ENCODE data around the gene MBTD1. TPM values are rescaled to one million over a fixed set of nuclear protein-coding genes. Genes with fewer than 3 reads are reported as not detected.
"Not testable (repeated sequence)": the region's sequence is repeated elsewhere in the genome, so short reads cannot be mapped to it uniquely, and the experiment has no call there.

Gene MBTD1
- polyA plus RNA-seq, 1 of the 3 experiments (the other 2 are of a cell fraction) = 4.6 TPM

GRCh38 chr17:51294338-51294737 lies 34.5 kb upstream of the MBTD1 start:
- H2AFZ ChIP-seq (ENCODE audit: low read depth); H3K79me2 ChIP-seq (ENCODE audit: insufficient read depth); CTCF ChIA-PET; H3K9ac ChIP-seq; H3K27ac ChIP-seq (ENCODE audit: low read depth in 2 of 2, low read length in 1 of 2); DNase-seq; H3K4me1 ChIP-seq (ENCODE audit: control insufficient read depth in 1 of 2, insufficient read depth in 2 of 2, low read depth in 1 of 2, low read length in 1 of 2); H3K4me2 ChIP-seq; H4K20me1 ChIP-seq (ENCODE audit: insufficient read depth); H3F3A ChIP-seq (replicated peaks; ENCODE audit: insufficient read depth); H3K9me3 ChIP-seq; H3K27me3 ChIP-seq (ENCODE audit: insufficient read depth); POLR2A ChIA-PET; H3K9me2 ChIP-seq; H3K4me3 ChIP-seq (ENCODE audit: low read depth in 2 of 2, low read length in 1 of 2): not testable (repeated sequence)
- 99% methylated on average over 2 of the region's 2 CpGs for WGBS (ENCODE audit: low lambda C conversion rate)
- peaks cover 63 to 68% of the 10 kb centered on the region in 2 experiments for H3K36me3 ChIP-seq (replicated peaks in 1 of 2; ENCODE audit: control insufficient read depth in 1 of 2, insufficient read depth in 2 of 2, low read length in 1 of 2)

- Histone ChIP-seq H2AFZ (ENCODE audit: low read depth) (no peak overlapping the region), H3K79me2 (ENCODE audit: insufficient read depth) (no peaks in the 10 kb centered on the region; the same call in 1 of the 2 replicates), H3K9ac (no peak overlapping the region), H4K20me1 (ENCODE audit: insufficient read depth) (no peaks in the 10 kb centered on the region), H3K4me1 (ENCODE audit: control insufficient read depth in 1 of 2, insufficient read depth in 2 of 2, low read depth in 1 of 2, low read length in 1 of 2) (no peaks in the 10 kb centered on the region), H3F3A (replicated peaks; ENCODE audit: insufficient read depth) (peaks cover 4% of the 10 kb centered on the region), H3K9me3 (no peaks in the 10 kb centered on the region), H3K4me3 (ENCODE audit: low read depth in 2 of 2, low read length in 1 of 2) (no peak overlapping the region), H3K36me3 (replicated peaks in 1 of 2; ENCODE audit: control insufficient read depth in 1 of 2, insufficient read depth in 2 of 2, low read length in 1 of 2) (peaks cover 75 to 76% of the 10 kb centered on the region in 2 experiments), H3K27me3 (ENCODE audit: insufficient read depth) (no peaks in the 10 kb centered on the region), H3K4me2 (no peak overlapping the region), H3K9me2 (no peaks in the 10 kb centered on the region), H3K27ac (ENCODE audit: low read depth in 2 of 2, low read length in 1 of 2) (no peak overlapping the region)
- no peak for TF ChIP-seq SMC3 (IDR thresholded peaks at IDR 0.05; ENCODE audit: low read depth, low read length)
- no peak for TF ChIP-seq RXRA (IDR thresholded peaks at IDR 0.05; ENCODE audit: borderline replicate concordance, low read depth)
- no peak for TF ChIP-seq IRF3 (IDR thresholded peaks at IDR 0.05; ENCODE audit: low read depth, low read length)
- no peak for TF ChIP-seq REST (IDR thresholded peaks at IDR 0.05; ENCODE audit: low read depth, low read length)
- no peak for TF ChIP-seq NFIC (IDR thresholded peaks at IDR 0.05; ENCODE audit: borderline replicate concordance)
- TF ChIP-seq FOXJ3 (CRISPR knock-in tag; IDR thresholded peaks at IDR 0.05) = no peak
- no peak for TF ChIP-seq MXI1 (IDR thresholded peaks at IDR 0.05; ENCODE audit: low read depth, low read length)
- no peak for TF ChIP-seq GATA2 (CRISPR knock-in tag; IDR thresholded peaks at IDR 0.05)
- no peak for TF ChIP-seq TAF1 (IDR thresholded peaks at IDR 0.05; ENCODE audit: borderline replicate concordance, low read depth, low read length)
- no peak for TF ChIP-seq CTCF (IDR thresholded peaks at IDR 0.05)
- TF ChIP-seq SIN3A (IDR thresholded peaks at IDR 0.05; ENCODE audit: borderline replicate concordance, low read depth, low read length) = no peak
- no peak for TF ChIP-seq ZBTB33 (IDR thresholded peaks at IDR 0.05; ENCODE audit: borderline replicate concordance, low read depth)
- no peak for TF ChIP-seq MEF2A (IDR thresholded peaks at IDR 0.05; ENCODE audit: borderline replicate concordance, low read depth)
- POLR2A ChIA-PET = interaction anchor here (0.6 kb wide), 1 partner anchor 19 kb away, joined by 4 read pairs; no protein-coding TSS in a partner anchor
- DNase-seq = no peak
- CTCF ChIA-PET = interaction anchor here (1.0 to 5.7 kb wide), 4 partner anchors 8 to 127 kb away, joined by 3 to 66 read pairs (median 6); no protein-coding TSS in a partner anchor
- 92% methylated on average over 2 of the region's 2 CpGs for WGBS (ENCODE audit: low lambda C conversion rate)
Measured at GRCh38 chr17:51289696-51290111, 29.9 kb upstream of the MBTD1 start.

Measured in SK-N-SH (cell line).